DMS 273 treated with DMSO at 0.1 percent for 48 hours (cell line): Measurements from ENCODE around the gene GDPD4.

ENCODE experiments used
- DNase-seq: peaks from one replicate; lab custom pipeline; 2025; lab: John Stamatoyannopoulos, UW

The GDPD4 gene

GRCh38 chr11:77189588-77190210, 111.8 kb downstream of the GDPD4 start:
- DNase-seq = no peak

GRCh38 chr11:77188633-77189491, 112.6 kb downstream of the GDPD4 start:
- DNase-seq = no peak

GRCh38 chr11:77187776-77188632, 113.5 kb downstream of the GDPD4 start:
- DNase-seq = peak; percentile 45

GRCh38 chr11:77187111-77187750, 114.3 kb downstream of the GDPD4 start:
- DNase-seq = no peak

- no peak for DNase-seq
Observed at GRCh38 chr11:77186302-77186701, 115.2 kb downstream of the GDPD4 start.

- no peak for DNase-seq
Observed at GRCh38 chr11:77184136-77184860, 117.2 kb downstream of the GDPD4 start.

GRCh38 chr11:77183431-77183984, 118.0 kb downstream of the GDPD4 start:
- DNase-seq = no peak

- no peak for DNase-seq
Observed at GRCh38 chr11:77182542-77183430, 118.7 kb downstream of the GDPD4 start.

GRCh38 chr11:77181799-77182541, 119.5 kb downstream of the GDPD4 start:
- no peak for DNase-seq

- no peak for DNase-seq
Observed at GRCh38 chr11:77181226-77181625, 120.3 kb downstream of the GDPD4 start.

GRCh38 chr11:77180346-77180745, 121.1 kb downstream of the GDPD4 start:
- DNase-seq = no peak

GRCh38 chr11:77179681-77180080, 121.8 kb downstream of the GDPD4 start:
- DNase-seq = no peak

GRCh38 chr11:77179048-77179447, 122.4 kb downstream of the GDPD4 start:
- no peak for DNase-seq

- DNase-seq = no peak
Observed at GRCh38 chr11:77178150-77178549, 123.3 kb downstream of the GDPD4 start.

GRCh38 chr11:77176996-77177395, 124.5 kb downstream of the GDPD4 start:
- no peak for DNase-seq

- DNase-seq = no peak
Observed at GRCh38 chr11:77175869-77176539, 125.5 kb downstream of the GDPD4 start.

- no peak for DNase-seq
Observed at GRCh38 chr11:77175021-77175842, 126.3 kb downstream of the GDPD4 start.

GRCh38 chr11:77174559-77174958, 126.9 kb downstream of the GDPD4 start:
- no peak for DNase-seq
